Measurements from ENCODE around the gene TATDN3.

Gene TATDN3

GRCh38 chr1:212752252-212752933, 39.3 kb upstream of the TATDN3 start:
- H3K4me1 ChIP-seq = peaks cover 0 to 24% (median 0%) of the 10 kb centered on the region in 4 donors
- no peaks in the 10 kb centered on the region for H3K27me3 ChIP-seq
- peak overlapping the region in 1 of 2 donors; percentile 10 for H3K27ac ChIP-seq
- H3K4me3 ChIP-seq = peak overlapping the region in 1 of 2 donors; percentile 19
- H3K9me3 ChIP-seq = no peaks in the 10 kb centered on the region
- TF ChIP-seq CTCF (IDR thresholded peaks at IDR 0.05) = no peak
- H3K36me3 ChIP-seq = no peaks in the 10 kb centered on the region
- intact Hi-C loops (cut with DNase I; ENCODE audit: low total_unique reads) = no loop called here
- DNase-seq = no peak

- no peak for DNase-seq
- Histone ChIP-seq H3K36me3 (no peaks in the 10 kb centered on the region), H3K27me3 (no peaks in the 10 kb centered on the region), H3K27ac (no peak overlapping the region), H3K4me1 (peaks cover 0 to 24% (median 0%) of the 10 kb centered on the region in 4 donors), H3K4me3 (peak overlapping the region in 1 of 2 donors; percentile 19), H3K9me3 (no peaks in the 10 kb centered on the region)
- no peak for TF ChIP-seq CTCF (IDR thresholded peaks at IDR 0.05)
- intact Hi-C loops (cut with DNase I; ENCODE audit: low total_unique reads) = no loop called here
Observed at GRCh38 chr1:212752934-212753497, 38.7 kb upstream of the TATDN3 start.

- Histone ChIP-seq H3K36me3 (no peaks in the 10 kb centered on the region), H3K4me1 (peaks cover 0 to 24% (median 0%) of the 10 kb centered on the region in 4 donors), H3K27me3 (no peaks in the 10 kb centered on the region), H3K27ac (no peak overlapping the region), H3K9me3 (no peaks in the 10 kb centered on the region), H3K4me3 (no peak overlapping the region)
- TF ChIP-seq CTCF (IDR thresholded peaks at IDR 0.05) = no peak
- no peak for DNase-seq
- intact Hi-C loops (cut with DNase I; ENCODE audit: low total_unique reads) = no loop called here
Observed at GRCh38 chr1:212753749-212754148, 37.9 kb upstream of the TATDN3 start.

GRCh38 chr1:212754193-212754592, 37.5 kb upstream of the TATDN3 start:
- no peak for TF ChIP-seq CTCF (IDR thresholded peaks at IDR 0.05)
- no peak for DNase-seq
- intact Hi-C loops (cut with DNase I; ENCODE audit: low total_unique reads) = no loop called here
- Histone ChIP-seq H3K36me3 (no peaks in the 10 kb centered on the region), H3K4me3 (no peak overlapping the region), H3K4me1 (peaks cover 0 to 24% (median 0%) of the 10 kb centered on the region in 4 donors), H3K27ac (no peak overlapping the region), H3K27me3 (no peaks in the 10 kb centered on the region), H3K9me3 (no peaks in the 10 kb centered on the region)

GRCh38 chr1:212754680-212755079, 37.0 kb upstream of the TATDN3 start:
- no peaks in the 10 kb centered on the region for H3K27me3 ChIP-seq
- DNase-seq = no peak
- intact Hi-C loops (cut with DNase I; ENCODE audit: low total_unique reads) = no loop called here

More at GRCh38 chr1:212754680-212755079, 37.0 kb upstream of the TATDN3 start:
- TF ChIP-seq CTCF (IDR thresholded peaks at IDR 0.05) = no peak
- Histone ChIP-seq H3K9me3 (no peaks in the 10 kb centered on the region), H3K4me3 (no peak overlapping the region), H3K4me1 (peaks cover 0 to 24% (median 0%) of the 10 kb centered on the region in 4 donors), H3K27ac (no peak overlapping the region), H3K36me3 (no peaks in the 10 kb centered on the region)

Data from tibial artery (tissue), 4 donors.